GM18520 (cell line): ENCODE results near the gene CDC6.

Experiments
- ATAC-seq: cut with Tn5 transposase; IDR thresholded peaks from one replicate; pipeline ENCODE4 v1.9.1; 2021; ENCODE audit not compliant: unreplicated experiment

Gene CDC6

GRCh38 chr17:40350689-40351358 is 63.1 kb downstream of the CDC6 start:
- no peak for ATAC-seq

- ATAC-seq: no peak
These were observed 63.9 kb downstream of the CDC6 start for GRCh38 chr17:40351359-40352236.

- no peak for ATAC-seq
These were observed 64.6 kb downstream of the CDC6 start for GRCh38 chr17:40352237-40352778.

GRCh38 chr17:40352779-40353394 is 65.2 kb downstream of the CDC6 start:
- no peak for ATAC-seq
